SK-N-SH (cell line): ENCODE results near the gene PIAS3. TPM values are rescaled to one million over a fixed set of nuclear protein-coding genes. Genes with fewer than 3 reads are reported as not detected.

Experiments used
- CTCF ChIA-PET: fragments of 300-600, 350-600 bp; formaldehyde crosslinking; extraction: SDS; loops from one replicate; lab custom pipeline; 2021; lab: Yijun Ruan, JAX
- POLR2A ChIA-PET: fragments of 350-600 bp; sonication (Branson Sonifier 250); formaldehyde crosslinking; extraction: SDS; loops from one replicate; lab custom pipeline; 2020; ENCODE audit warnings: antibody characterized with exemption, inconsistent platforms; lab: Yijun Ruan, JAX
- DNase-seq: peaks from one replicate; pipeline ENCODE4 v3.0.0; 2012
- H2AFZ ChIP-seq: fragments of 200-600 bp; sonication (generic); 2 replicates; pipeline ENCODE4 v1.8.1; 2016; ENCODE audit warnings: antibody characterized with exemption, mild to moderate bottlenecking, low read depth
- H3F3A ChIP-seq: fragments of 200-600 bp; sonication (generic); replicated peaks from 2 replicates; pipeline ENCODE3; 2016; ENCODE audit warnings: antibody characterized with exemption, mild to moderate bottlenecking; ENCODE audit not compliant: insufficient read depth
- H3K27ac ChIP-seq, 2 experiments: fragments of 200-500 bp in 1 of 2; fragments of 200-600 bp in 1 of 2; sonication (Bioruptor generic) in 1 of 2; sonication (generic), shearing (Covaris generic) in 1 of 2; 2 replicates each; pipeline versions ENCODE4 v1.5.1 to v1.6.1; 2014 to 2016; ENCODE audit warnings: low read depth in 2 of 2, inconsistent platforms in 1 of 2, low read length in 1 of 2, mild to moderate bottlenecking in 1 of 2, mixed read lengths in 1 of 2
- H3K27me3 ChIP-seq: fragments of 200-600 bp; sonication (generic), shearing (Covaris generic); 2 replicates; pipeline ENCODE4 v1.6.1; 2016; ENCODE audit warnings: mixed run types; ENCODE audit not compliant: insufficient read depth
- H3K36me3 ChIP-seq, 2 experiments: fragments of 200-500 bp in 1 of 2; fragments of 200-600 bp in 1 of 2; sonication (Bioruptor generic) in 1 of 2; sonication (generic) in 1 of 2; replicated peaks in 1 of 2; 2 replicates each; pipeline versions ENCODE3 to v1.5.1; 2014 to 2016; ENCODE audit warnings: low read length in 1 of 2, mild to moderate bottlenecking in 1 of 2; ENCODE audit not compliant: insufficient read depth in 2 of 2, control insufficient read depth in 1 of 2
- H3K4me1 ChIP-seq, 2 experiments: fragments of 200-500 bp in 1 of 2; fragments of 200-600 bp in 1 of 2; sonication (Bioruptor generic) in 1 of 2; sonication (generic), shearing (Covaris generic) in 1 of 2; 2 replicates each; pipeline versions ENCODE4 v1.5.1 to v1.6.1; 2014 to 2016; ENCODE audit warnings: low read depth in 1 of 2, low read length in 1 of 2, mixed run types in 1 of 2; ENCODE audit not compliant: insufficient read depth in 2 of 2, control insufficient read depth in 1 of 2
- H3K4me2 ChIP-seq: fragments of 200-600 bp; sonication (generic), shearing (Covaris generic); 2 replicates; pipeline ENCODE4 v1.6.1; 2017; ENCODE audit warnings: mixed run types
- H3K4me3 ChIP-seq, 2 experiments: fragments of 200-500 bp in 1 of 2; fragments of 200-600 bp in 1 of 2; sonication (Bioruptor generic) in 1 of 2; sonication (generic), shearing (Covaris generic) in 1 of 2; 2 replicates each; pipeline versions ENCODE4 v1.5.1 to v1.8.1; 2014 to 2016; ENCODE audit warnings: low read depth in 2 of 2, inconsistent platforms in 1 of 2, low read length in 1 of 2, mild to moderate bottlenecking in 1 of 2, mixed read lengths in 1 of 2, moderate library complexity in 1 of 2
- H3K79me2 ChIP-seq: fragments of 200-600 bp; sonication (generic); 2 replicates; pipeline ENCODE4 v1.8.1; 2017; ENCODE audit warnings: mild to moderate bottlenecking; ENCODE audit not compliant: insufficient read depth
- H3K9ac ChIP-seq: fragments of 200-600 bp; sonication (generic); 2 replicates; pipeline ENCODE4 v1.6.1; 2017; ENCODE audit warnings: mixed run types
- H3K9me2 ChIP-seq: fragments of 200-600 bp; sonication (generic); 2 replicates; pipeline ENCODE4 v1.6.1; 2017; ENCODE audit warnings: mixed run types
- H3K9me3 ChIP-seq: fragments of 200-600 bp; sonication (generic); 2 replicates; pipeline ENCODE4 v1.6.1; 2017; ENCODE audit warnings: mixed run types, mild to moderate bottlenecking, moderate library complexity
- H4K20me1 ChIP-seq: fragments of 200-600 bp; sonication (generic); 2 replicates; pipeline ENCODE4 v1.6.1; 2017; ENCODE audit warnings: mild to moderate bottlenecking, mixed run types; ENCODE audit not compliant: insufficient read depth
- EP300 ChIP-seq, 2 experiments: IDR thresholded peaks; 2 replicates each; pipeline versions ENCODE4 v1.4.0 to v1.6.1; 2012; ENCODE audit warnings: borderline replicate concordance in 1 of 2, low read depth in 1 of 2, low read length in 1 of 2
- EZH2phosphoT487 ChIP-seq: fragments of 200-600 bp; sonication (generic); IDR thresholded peaks from 2 replicates; pipeline ENCODE4 v1.6.1; 2017; ENCODE audit warnings: low read depth, mixed run types, mild to moderate bottlenecking, antibody characterized with exemption, moderate library complexity, borderline replicate concordance
- FOSL2 ChIP-seq: IDR thresholded peaks from 2 replicates; pipeline ENCODE4 v1.4.0; 2012; ENCODE audit warnings: low read depth, mild to moderate bottlenecking, moderate library complexity, borderline replicate concordance
- FOXJ3 ChIP-seq: sonication (generic); formaldehyde crosslinking; IDR thresholded peaks from 2 replicates; pipeline ENCODE4 v1.5.1; 2020; ENCODE audit warnings: mild to moderate bottlenecking, missing genetic modification reagents
- FOXM1 ChIP-seq: IDR thresholded peaks from 2 replicates; pipeline ENCODE4 v1.4.0; 2012; ENCODE audit warnings: low read depth, mild to moderate bottlenecking
- GABPA ChIP-seq: IDR thresholded peaks from 2 replicates; pipeline ENCODE4 v1.4.0; 2012; ENCODE audit warnings: low read depth, mild to moderate bottlenecking
- MEF2A ChIP-seq: IDR thresholded peaks from 2 replicates; pipeline ENCODE4 v1.4.0; 2012; ENCODE audit warnings: low read depth, borderline replicate concordance
- NRF1 ChIP-seq: IDR thresholded peaks from 2 replicates; pipeline ENCODE4 v1.6.1; 2012; ENCODE audit warnings: low read depth, mild to moderate bottlenecking, low read length
- POLR2AphosphoS5 ChIP-seq: IDR thresholded peaks from 2 replicates; pipeline ENCODE4 v1.6.1; 2012; ENCODE audit warnings: low read depth, low read length
- TAF1 ChIP-seq: IDR thresholded peaks from 2 replicates; pipeline ENCODE4 v1.6.1; 2012; ENCODE audit warnings: low read depth, mild to moderate bottlenecking, low read length, moderate library complexity, borderline replicate concordance
- TCF12 ChIP-seq: IDR thresholded peaks from 2 replicates; pipeline ENCODE4 v1.4.0; 2012
- TEAD4 ChIP-seq: IDR thresholded peaks from 2 replicates; pipeline ENCODE4 v1.4.0; 2012; ENCODE audit warnings: mild to moderate bottlenecking, borderline replicate concordance; ENCODE audit not compliant: insufficient read depth
- USF1 ChIP-seq: IDR thresholded peaks from 2 replicates; pipeline ENCODE4 v1.4.0; 2012; ENCODE audit warnings: low read depth, borderline replicate concordance
- USF2 ChIP-seq: fragments of 150-350 bp; IDR thresholded peaks from 2 replicates; pipeline ENCODE4 v1.6.1; 2017; ENCODE audit warnings: antibody characterized with exemption, low read length, low read depth, borderline replicate concordance
- ZBTB33 ChIP-seq: IDR thresholded peaks from 2 replicates; pipeline ENCODE4 v1.4.0; 2012; ENCODE audit warnings: low read depth, borderline replicate concordance
- polyA plus RNA-seq, 3 experiments: library from polyadenylated mRNA; depleted of rRNA; stranded (reverse); fragments of >200 nt; gene quantifications; 2 replicates each; pipeline ENCODE4 v1.2.3, GENCODE V29; 2012

PIAS3 gene
- polyA plus RNA-seq, 1 of the 3 experiments (the other 2 are of a cell fraction): 35.5 TPM

GRCh38 chr1:145827966-145828365 lies 30.9 kb downstream of the PIAS3 start:
- ChIA-PET CTCF (interaction anchor here (1.2 to 10.4 kb wide), 3 partner anchors 18 to 149 kb away, joined by 3 to 121 read pairs (median 7); partner anchors contain the start of gene NUDT17), POLR2A (interaction anchor here (0.6 kb wide), 1 partner anchor 100 kb away, joined by 5 read pairs; no protein-coding TSS in a partner anchor)
- no peak for TF ChIP-seq USF2
- no peak for TF ChIP-seq ZBTB33
- TF ChIP-seq TEAD4: no peak
- TF ChIP-seq EZH2phosphoT487: no peak
- no peak for TF ChIP-seq USF1
- TF ChIP-seq FOXJ3 (CRISPR knock-in tag): no peak
- no peak for TF ChIP-seq TCF12
- no peak for TF ChIP-seq GABPA
- TF ChIP-seq TAF1: no peak
- TF ChIP-seq FOSL2: no peak
- no peak for TF ChIP-seq FOXM1
- no peak for TF ChIP-seq EP300 (IDR thresholded peaks at IDR 0.05; ENCODE audit: borderline replicate concordance in 1 of 2, low read depth in 1 of 2, low read length in 1 of 2)
- no peak for TF ChIP-seq NRF1
- TF ChIP-seq MEF2A: no peak
- TF ChIP-seq POLR2AphosphoS5: no peak

More at GRCh38 chr1:145827966-145828365, 30.9 kb downstream of the PIAS3 start:
- H3K27ac ChIP-seq: no peak overlapping the region
- H3K27me3 ChIP-seq: no peaks in the 10 kb centered on the region
- peaks cover 52 to 54% of the 10 kb centered on the region in 2 experiments for H3K36me3 ChIP-seq
- H3K9ac ChIP-seq: no peak overlapping the region
- H3K4me2 ChIP-seq: no peak overlapping the region
- peaks cover 0 to 12% of the 10 kb centered on the region in 2 experiments; a peak in 2 of 4 replicates for H3K4me1 ChIP-seq
- no peaks in the 10 kb centered on the region for H3K9me2 ChIP-seq
- no peaks in the 10 kb centered on the region for H4K20me1 ChIP-seq
- peaks cover 14% of the 10 kb centered on the region for H3F3A ChIP-seq
- no peak overlapping the region for H2AFZ ChIP-seq
- no peak for DNase-seq
- no peaks in the 10 kb centered on the region for H3K9me3 ChIP-seq
- H3K79me2 ChIP-seq: peaks cover 43% of the 10 kb centered on the region
- H3K4me3 ChIP-seq: no peak overlapping the region
